Thyroid gland (tissue), 4 donors: Measurements from ENCODE around the gene PDIA2.

Experiments
- POLR2A ChIP-seq, 2 donors: fragments of 450-650 bp; IDR thresholded peaks; one replicate each; pipeline ENCODE4 v1.6.1; 2017; ENCODE audit warnings: antibody characterized with exemption in 2 of 2, mild to moderate bottlenecking in 2 of 2, moderate library complexity in 1 of 2
- TF ChIP-seq, protein P1 (sequence below), 6 experiments: fragments of 200-600 bp in 3 of 6; fragments of 450-650 bp in 3 of 6; sonication (generic) in 3 of 6; IDR thresholded peaks; one replicate each; pipeline ENCODE4 v1.5.1; 2016 to 2019; ENCODE audit warnings: antibody characterized with exemption in 6 of 6, mild to moderate bottlenecking in 2 of 6, inconsistent platforms in 1 of 6, moderate library complexity in 1 of 6

GRCh38 chr16:243348-243747, 39.6 kb upstream of the PDIA2 start:
- TF ChIP-seq, protein P1, sequence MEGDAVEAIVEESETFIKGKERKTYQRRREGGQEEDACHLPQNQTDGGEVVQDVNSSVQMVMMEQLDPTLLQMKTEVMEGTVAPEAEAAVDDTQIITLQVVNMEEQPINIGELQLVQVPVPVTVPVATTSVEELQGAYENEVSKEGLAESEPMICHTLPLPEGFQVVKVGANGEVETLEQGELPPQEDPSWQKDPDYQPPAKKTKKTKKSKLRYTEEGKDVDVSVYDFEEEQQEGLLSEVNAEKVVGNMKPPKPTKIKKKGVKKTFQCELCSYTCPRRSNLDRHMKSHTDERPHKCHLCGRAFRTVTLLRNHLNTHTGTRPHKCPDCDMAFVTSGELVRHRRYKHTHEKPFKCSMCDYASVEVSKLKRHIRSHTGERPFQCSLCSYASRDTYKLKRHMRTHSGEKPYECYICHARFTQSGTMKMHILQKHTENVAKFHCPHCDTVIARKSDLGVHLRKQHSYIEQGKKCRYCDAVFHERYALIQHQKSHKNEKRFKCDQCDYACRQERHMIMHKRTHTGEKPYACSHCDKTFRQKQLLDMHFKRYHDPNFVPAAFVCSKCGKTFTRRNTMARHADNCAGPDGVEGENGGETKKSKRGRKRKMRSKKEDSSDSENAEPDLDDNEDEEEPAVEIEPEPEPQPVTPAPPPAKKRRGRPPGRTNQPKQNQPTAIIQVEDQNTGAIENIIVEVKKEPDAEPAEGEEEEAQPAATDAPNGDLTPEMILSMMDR (IDR thresholded peaks at IDR 0.05), result no peak
- no peak for TF ChIP-seq POLR2A (IDR thresholded peaks at IDR 0.05)
